HG02763 (cell line): ENCODE data around the gene EFCAB8.

Experiments
- ATAC-seq: cut with Tn5 transposase; IDR thresholded peaks from one replicate; pipeline ENCODE4 v1.9.1; 2021; ENCODE audit warnings: mild to moderate bottlenecking, moderate library complexity; ENCODE audit not compliant: unreplicated experiment

EFCAB8 gene

DNA sequence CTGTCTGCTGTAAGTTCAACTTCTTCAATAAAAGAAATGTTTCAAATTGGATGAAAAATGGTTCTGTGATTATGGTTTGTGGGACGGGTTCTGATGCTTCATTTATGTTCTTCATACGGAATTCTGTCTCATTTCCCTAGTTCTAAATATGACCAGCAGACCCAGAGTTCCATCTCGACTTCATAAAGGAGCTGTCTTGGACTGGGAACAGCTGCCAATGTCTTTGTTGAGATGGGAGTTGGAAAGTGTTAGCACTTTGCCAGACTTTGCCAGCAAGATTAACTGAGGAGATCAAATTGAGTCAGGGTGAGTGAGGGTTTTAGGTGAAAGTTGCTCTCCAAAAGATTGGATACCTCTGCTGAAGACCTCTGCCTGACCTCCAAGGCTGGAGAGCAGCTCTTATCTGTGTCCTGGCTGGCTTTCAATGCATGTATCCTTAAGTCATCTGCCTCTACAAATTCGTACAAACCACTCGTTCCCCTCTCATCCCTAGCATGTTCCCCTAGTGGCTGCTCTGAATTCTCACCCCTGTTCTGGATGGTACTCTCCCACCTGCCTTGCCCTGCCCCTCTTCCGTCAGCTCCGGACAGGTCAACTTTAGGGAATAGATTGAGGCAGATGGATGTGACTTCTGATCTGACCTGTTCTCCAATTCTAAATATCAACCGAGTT is at the start of gene EFCAB8:
Gene EFCAB8, plus strand, starts transcription at position 223 of the 672 bp plus-strand sequence. CDS start 4,870 bp downstream, outside the sequence.
- no peak for ATAC-seq

DNA sequence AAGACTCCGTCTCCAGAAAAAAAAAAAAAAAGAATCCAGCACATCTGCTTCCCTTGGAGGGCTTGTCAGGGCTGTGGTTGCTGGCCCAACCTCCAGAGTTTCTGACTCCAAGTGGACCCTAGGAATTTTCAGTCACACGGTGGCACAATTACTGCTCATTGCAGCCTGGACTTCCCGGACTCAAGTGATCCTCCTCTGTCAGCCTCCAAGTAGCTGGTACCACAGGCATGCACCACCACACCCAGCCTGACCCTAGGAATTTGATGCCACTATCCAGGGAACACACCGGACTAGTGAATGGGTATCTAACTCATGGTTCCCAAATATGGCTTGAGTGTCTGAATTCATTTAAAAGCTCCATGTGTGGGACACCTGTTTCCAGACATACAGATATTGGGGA is 48.8 kb upstream of the EFCAB8 start:
- no peak for ATAC-seq

- ATAC-seq: no peak
Measured at GRCh38 chr20:32810941-32811340, 47.8 kb upstream of the EFCAB8 start.

GRCh38 chr20:32811886-32812285 is 46.8 kb upstream of the EFCAB8 start:
- no peak for ATAC-seq

GRCh38 chr20:32819992-32820697 is 38.6 kb upstream of the EFCAB8 start:
- ATAC-seq: peak; percentile 62

GRCh38 chr20:32820698-32821377 is 37.9 kb upstream of the EFCAB8 start:
- no peak for ATAC-seq

DNA sequence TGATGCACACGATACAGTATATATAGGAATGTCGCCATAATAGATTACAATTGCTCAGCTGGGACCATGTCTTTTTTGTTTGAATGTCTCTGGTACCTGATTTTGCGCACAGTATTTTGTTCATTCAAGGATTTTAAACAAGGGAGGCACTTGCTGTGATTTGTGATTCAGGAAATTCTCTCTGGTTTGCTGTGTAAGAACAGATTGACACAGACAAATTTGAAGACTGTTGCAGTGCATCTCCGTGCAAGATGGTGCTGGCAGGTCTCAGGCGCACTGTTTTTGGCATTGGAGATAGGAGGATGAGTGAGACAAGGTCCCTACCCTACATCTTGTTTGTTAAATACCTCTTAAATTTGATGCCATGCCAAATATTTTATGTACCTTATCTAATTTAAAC is 36.5 kb upstream of the EFCAB8 start:
- ATAC-seq: no peak

- no peak for ATAC-seq
Measured at GRCh38 chr20:32823078-32823477, 35.6 kb upstream of the EFCAB8 start.

DNA sequence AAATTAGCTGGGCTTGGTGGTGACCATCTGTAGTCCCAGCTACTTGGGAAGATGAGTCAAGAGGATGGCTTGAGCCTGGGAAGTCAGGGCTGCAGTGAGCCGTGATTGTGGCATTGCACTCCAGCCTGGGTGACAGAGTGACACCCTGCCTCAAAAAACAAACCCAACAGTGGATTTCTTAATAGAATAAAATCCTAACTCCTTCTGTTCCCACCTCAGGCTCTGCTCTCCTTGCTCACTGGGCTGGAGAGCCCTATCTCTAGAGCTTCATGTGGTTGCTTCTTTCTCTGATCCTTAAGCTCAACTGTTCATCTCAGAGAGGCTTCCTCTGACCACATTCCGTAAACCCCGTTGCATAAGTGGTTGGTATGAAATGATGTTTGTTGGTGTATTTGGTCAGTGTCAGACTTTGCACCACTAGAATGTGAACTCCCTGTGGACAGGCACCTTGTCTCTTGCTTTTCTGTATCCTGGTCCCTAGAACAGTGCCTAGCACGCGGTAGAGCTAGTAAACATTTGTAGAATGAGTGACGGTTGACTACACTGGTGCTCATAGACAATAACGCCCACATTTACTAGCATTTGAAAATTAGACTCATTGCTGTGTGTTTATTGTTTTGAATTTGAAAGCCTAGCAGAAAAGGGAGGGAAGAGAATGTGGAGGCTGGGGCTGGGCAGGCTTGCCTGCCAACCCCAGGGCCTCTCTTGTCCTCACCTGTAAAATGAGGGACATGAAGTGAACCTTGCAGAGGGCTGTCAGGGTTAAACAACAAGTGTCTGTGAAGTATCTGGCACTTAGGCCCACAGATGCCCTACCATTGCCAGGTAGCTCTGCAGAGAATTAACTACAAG is 34.8 kb upstream of the EFCAB8 start:
- no peak for ATAC-seq

- no peak for ATAC-seq
Measured at GRCh38 chr20:32828029-32828680, 30.6 kb upstream of the EFCAB8 start.

DNA sequence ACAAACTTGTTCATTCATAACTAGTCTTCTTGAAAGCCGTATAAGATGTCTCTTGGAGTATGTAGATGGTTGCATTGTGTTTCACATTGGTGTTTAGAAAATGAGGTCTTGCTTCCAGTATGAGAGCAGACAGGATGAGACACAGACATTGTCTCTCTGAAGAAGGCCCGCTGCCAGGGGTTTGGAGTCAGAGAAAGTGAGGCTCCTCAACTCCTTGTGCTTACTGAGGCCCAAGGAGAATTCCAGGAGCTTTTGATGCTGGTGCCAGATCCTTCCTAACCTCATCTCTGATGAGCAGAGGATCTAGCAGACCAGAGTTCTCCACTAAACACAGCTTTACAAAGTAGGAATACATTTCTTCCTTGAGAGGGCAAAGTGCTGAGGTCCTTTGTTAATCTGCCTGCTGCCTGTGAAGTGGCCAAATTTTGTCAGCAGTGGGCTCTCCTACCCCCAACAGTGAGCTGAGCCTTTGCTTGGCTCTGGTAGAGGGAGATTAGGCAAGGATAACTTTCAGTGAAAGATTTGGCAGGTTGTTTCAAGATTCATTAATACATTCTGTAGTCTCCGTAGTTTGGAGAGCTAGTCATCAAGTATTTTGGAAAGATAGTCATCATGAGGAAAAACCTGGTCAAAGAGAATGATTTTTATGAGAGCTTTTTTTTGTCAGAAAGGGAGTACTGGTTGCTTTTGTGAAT is 29.3 kb upstream of the EFCAB8 start:
- ATAC-seq: no peak

- ATAC-seq: no peak
Measured at GRCh38 chr20:32830437-32830836, 28.3 kb upstream of the EFCAB8 start.

- no peak for ATAC-seq
Measured at GRCh38 chr20:32831982-32832381, 26.7 kb upstream of the EFCAB8 start.

DNA sequence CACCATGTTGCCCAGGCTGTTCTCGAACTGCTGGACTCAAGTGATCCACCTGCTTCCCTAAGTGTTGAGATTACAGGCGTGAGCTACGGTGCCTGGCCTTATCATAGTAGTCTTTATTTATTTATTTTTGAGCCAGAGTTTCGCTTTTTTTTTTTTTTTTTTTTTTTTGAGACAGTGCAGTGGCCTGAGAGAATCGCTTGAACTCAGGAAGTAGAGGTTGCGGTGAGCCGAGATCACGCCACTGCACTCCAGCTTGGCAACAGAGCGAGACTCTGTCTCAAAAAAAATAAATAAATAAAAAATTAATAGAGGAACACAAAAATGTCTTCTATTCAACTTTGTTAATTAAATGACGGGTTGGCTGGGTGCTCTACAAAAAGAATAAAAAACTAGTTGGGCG is 26.1 kb upstream of the EFCAB8 start:
- ATAC-seq: no peak

GRCh38 chr20:32834972-32835371 is 23.8 kb upstream of the EFCAB8 start:
- no peak for ATAC-seq

DNA sequence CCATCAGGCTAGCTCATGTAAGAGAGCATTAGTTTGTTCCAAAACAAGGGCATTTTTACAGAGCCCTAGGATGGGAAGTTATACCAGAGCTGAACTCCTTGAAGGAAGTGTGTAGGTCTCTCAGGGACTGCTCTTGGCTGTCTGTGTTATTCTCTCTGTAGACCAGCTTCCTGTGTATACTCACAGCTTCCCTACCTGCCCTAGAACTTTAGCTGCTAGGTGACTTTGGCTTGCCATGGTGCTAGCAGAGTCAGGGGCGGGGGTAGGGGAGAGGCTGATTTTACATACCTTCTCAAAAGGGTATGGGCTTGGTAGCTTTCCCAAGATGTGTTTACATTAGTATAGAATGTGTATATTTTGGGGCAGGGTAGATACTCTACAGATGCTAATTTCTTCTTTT is 21.6 kb upstream of the EFCAB8 start:
- no peak for ATAC-seq

- no peak for ATAC-seq
Measured at GRCh38 chr20:32839227-32839981, 19.3 kb upstream of the EFCAB8 start.

DNA sequence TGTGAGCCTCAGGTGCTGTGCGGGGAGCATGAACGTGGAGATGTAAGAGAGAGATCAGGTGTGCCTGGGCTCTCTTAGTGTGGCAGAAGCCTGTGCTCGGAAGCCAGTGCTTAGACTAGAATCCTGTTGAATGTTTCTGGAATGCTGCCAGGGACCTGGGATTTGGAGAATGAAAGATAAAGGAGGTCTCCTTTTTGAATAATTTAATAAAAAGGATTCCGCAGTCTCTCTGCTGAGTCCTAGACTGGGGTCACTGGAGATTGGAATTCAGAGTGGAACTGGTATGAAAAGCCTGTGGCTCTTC is 18.8 kb upstream of the EFCAB8 start:
- ATAC-seq: no peak

- ATAC-seq: no peak
Measured at GRCh38 chr20:32841174-32841573, 17.5 kb upstream of the EFCAB8 start.
